Neural cell (in vitro differentiated cells): ENCODE measurements around the gene PPP1R3D. TPM values are rescaled to one million over a fixed set of nuclear protein-coding genes. Genes with fewer than 3 reads are reported as not detected.

ENCODE experiments used
- H2AFZ ChIP-seq: fragments of 200-600, 300-800 bp; sonication (generic), shearing (Covaris generic); 2 replicates; pipeline ENCODE4 v1.6.0; 2014; ENCODE audit warnings: low read depth, mild to moderate bottlenecking, antibody characterized with exemption, low read length, moderate library complexity
- H3F3A ChIP-seq: fragments of 200-600 bp; shearing (Covaris generic); 2 replicates; pipeline ENCODE4 v1.6.1; 2016; ENCODE audit warnings: mild to moderate bottlenecking, moderate library complexity, mixed read lengths, antibody characterized with exemption, low read length; ENCODE audit not compliant: insufficient read depth, poor library complexity, severe bottlenecking
- H3K27ac ChIP-seq: fragments of 200-600, 300-800 bp; sonication (generic), shearing (Covaris generic); 2 replicates; pipeline ENCODE4 v1.5.1; 2014; ENCODE audit warnings: mild to moderate bottlenecking, low read length, moderate library complexity
- H3K27me3 ChIP-seq: fragments of 300-800, 200-600 bp; sonication (generic), shearing (Covaris generic); 2 replicates; pipeline ENCODE4 v1.6.0; 2014; ENCODE audit warnings: mild to moderate bottlenecking, low read depth, low read length, moderate library complexity; ENCODE audit not compliant: insufficient read depth
- H3K36me3 ChIP-seq: fragments of 300-800, 200-600 bp; sonication (generic), shearing (Covaris generic); 2 replicates; pipeline ENCODE4 v1.5.1; 2014; ENCODE audit warnings: mild to moderate bottlenecking, antibody characterized with exemption, low read length, moderate library complexity; ENCODE audit not compliant: insufficient read depth
- H3K4me2 ChIP-seq: fragments of 300-800, 200-600 bp; sonication (generic), shearing (Covaris generic); 2 replicates; pipeline ENCODE4 v1.6.0; 2014; ENCODE audit warnings: mild to moderate bottlenecking, low read length
- H3K4me3 ChIP-seq: fragments of 300-800, 200-600 bp; sonication (generic), shearing (Covaris generic); 2 replicates; pipeline ENCODE4 v1.5.1; 2014; ENCODE audit warnings: mild to moderate bottlenecking, low read length, moderate library complexity
- H3K79me2 ChIP-seq: fragments of 200-600 bp; shearing (Covaris generic); replicated peaks from 2 replicates; pipeline ENCODE4 v1.6.0; 2014; ENCODE audit warnings: mild to moderate bottlenecking, low read length, moderate library complexity; ENCODE audit not compliant: insufficient read depth
- H3K9ac ChIP-seq: fragments of 300-800, 200-600 bp; sonication (generic), shearing (Covaris generic); 2 replicates; pipeline ENCODE4 v1.6.1; 2016; ENCODE audit warnings: mild to moderate bottlenecking, low read length, mixed read lengths
- H3K9me2 ChIP-seq: fragments of 200-600 bp; shearing (Covaris generic); 2 replicates; pipeline ENCODE4 v1.6.1; 2016; ENCODE audit warnings: mild to moderate bottlenecking, low read length, mixed read lengths; ENCODE audit not compliant: insufficient read depth
- H3K9me3 ChIP-seq: fragments of 200-600, 300-800 bp; sonication (generic), shearing (Covaris generic); 2 replicates; pipeline ENCODE4 v1.6.1; 2016; ENCODE audit warnings: mild to moderate bottlenecking, mixed run types, low read length, moderate library complexity, mixed read lengths
- H4K20me1 ChIP-seq: fragments of 200-600 bp; shearing (Covaris generic); 2 replicates; pipeline ENCODE4 v1.6.1; 2016; ENCODE audit warnings: mild to moderate bottlenecking, mixed run types; ENCODE audit not compliant: insufficient read depth
- CTCF ChIP-seq: fragments of 450-650 bp; IDR thresholded peaks from 2 replicates; pipeline ENCODE4 v1.5.1; 2014; ENCODE audit warnings: antibody characterized with exemption, mild to moderate bottlenecking, moderate library complexity; ENCODE audit not compliant: poor library complexity, severe bottlenecking
- EP300 ChIP-seq: fragments of 450-650 bp; conservative IDR thresholded peaks from 2 replicates; pipeline ENCODE4 v1.6.1; 2014; ENCODE audit warnings: antibody characterized with exemption, mild to moderate bottlenecking, moderate library complexity; ENCODE audit not compliant: poor library complexity, severe bottlenecking
- EZH2 ChIP-seq: fragments of 200-600, 300-800 bp; shearing (Covaris generic), sonication (generic); IDR thresholded peaks from 2 replicates; pipeline ENCODE4 v1.6.1; 2014; ENCODE audit warnings: antibody characterized with exemption, low read length, borderline replicate concordance, mild to moderate bottlenecking; ENCODE audit not compliant: insufficient read depth, poor library complexity, severe bottlenecking
- MXI1 ChIP-seq: fragments of 450-650 bp; conservative IDR thresholded peaks from 2 replicates; pipeline ENCODE4 v1.6.1; 2014; ENCODE audit warnings: antibody characterized with exemption, mild to moderate bottlenecking; ENCODE audit not compliant: poor library complexity, severe bottlenecking
- POLR2AphosphoS5 ChIP-seq: IDR thresholded peaks from 2 replicates; pipeline ENCODE4 v1.6.1; 2012
- RAD21 ChIP-seq: fragments of 450-650 bp; conservative IDR thresholded peaks from 2 replicates; pipeline ENCODE4 v1.6.1; 2014; ENCODE audit warnings: antibody characterized with exemption, mild to moderate bottlenecking, moderate library complexity
- SMC3 ChIP-seq: fragments of 450-650 bp; conservative IDR thresholded peaks from 2 replicates; pipeline ENCODE4 v1.6.1; 2014; ENCODE audit warnings: antibody characterized with exemption, mild to moderate bottlenecking, moderate library complexity; ENCODE audit not compliant: poor library complexity
- TAF1 ChIP-seq: IDR thresholded peaks from 2 replicates; pipeline ENCODE4 v1.6.1; 2012; ENCODE audit warnings: low read depth
- polyA plus RNA-seq: library from polyadenylated mRNA; depleted of rRNA; stranded (reverse); fragments of >200 nt; gene quantifications from 2 replicates; pipeline ENCODE4 v1.2.3, GENCODE V29; 2014
- TF ChIP-seq, protein P1 (sequence below): IDR thresholded peaks from 2 replicates; pipeline ENCODE4 v1.6.1; 2012; ENCODE audit warnings: borderline replicate concordance

PPP1R3D gene
- polyA plus RNA-seq, 1 donor from 2014 or later, result 1.6 TPM

DNA sequence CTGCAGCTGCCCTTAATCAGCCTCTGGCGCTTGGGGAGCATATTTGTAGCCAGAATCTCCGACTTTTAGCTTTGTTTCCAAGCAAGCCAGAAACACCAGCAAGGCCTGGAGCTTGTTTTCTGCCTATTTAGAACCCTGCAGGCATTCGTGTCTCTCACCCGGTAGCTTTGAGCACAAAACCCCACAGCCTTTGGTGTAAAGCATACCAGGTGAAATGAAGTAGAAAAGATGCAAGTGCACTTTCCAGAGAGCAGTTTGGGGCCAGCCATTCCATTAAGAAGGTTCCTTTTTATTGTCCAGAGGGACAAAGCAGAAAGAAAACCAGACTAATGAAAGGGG, 820 bp upstream of the PPP1R3D start:
- Histone ChIP-seq H3K27me3 (no peaks in the 10 kb centered on the region), H3K9me3 (no peaks in the 10 kb centered on the region), H3F3A (peaks cover 7% of the 10 kb centered on the region), H3K4me3 (peak overlapping the region; percentile 79), H3K9ac (peak overlapping the region; percentile 81), H3K27ac (peak overlapping the region; percentile 90), H3K36me3 (no peaks in the 10 kb centered on the region), H4K20me1 (no peaks in the 10 kb centered on the region), H3K79me2 (no peaks in the 10 kb centered on the region), H3K9me2 (no peaks in the 10 kb centered on the region), H2AFZ (peak overlapping the region; percentile 70), H3K4me2 (peak overlapping the region; percentile 98)
- TF ChIP-seq, protein P1, sequence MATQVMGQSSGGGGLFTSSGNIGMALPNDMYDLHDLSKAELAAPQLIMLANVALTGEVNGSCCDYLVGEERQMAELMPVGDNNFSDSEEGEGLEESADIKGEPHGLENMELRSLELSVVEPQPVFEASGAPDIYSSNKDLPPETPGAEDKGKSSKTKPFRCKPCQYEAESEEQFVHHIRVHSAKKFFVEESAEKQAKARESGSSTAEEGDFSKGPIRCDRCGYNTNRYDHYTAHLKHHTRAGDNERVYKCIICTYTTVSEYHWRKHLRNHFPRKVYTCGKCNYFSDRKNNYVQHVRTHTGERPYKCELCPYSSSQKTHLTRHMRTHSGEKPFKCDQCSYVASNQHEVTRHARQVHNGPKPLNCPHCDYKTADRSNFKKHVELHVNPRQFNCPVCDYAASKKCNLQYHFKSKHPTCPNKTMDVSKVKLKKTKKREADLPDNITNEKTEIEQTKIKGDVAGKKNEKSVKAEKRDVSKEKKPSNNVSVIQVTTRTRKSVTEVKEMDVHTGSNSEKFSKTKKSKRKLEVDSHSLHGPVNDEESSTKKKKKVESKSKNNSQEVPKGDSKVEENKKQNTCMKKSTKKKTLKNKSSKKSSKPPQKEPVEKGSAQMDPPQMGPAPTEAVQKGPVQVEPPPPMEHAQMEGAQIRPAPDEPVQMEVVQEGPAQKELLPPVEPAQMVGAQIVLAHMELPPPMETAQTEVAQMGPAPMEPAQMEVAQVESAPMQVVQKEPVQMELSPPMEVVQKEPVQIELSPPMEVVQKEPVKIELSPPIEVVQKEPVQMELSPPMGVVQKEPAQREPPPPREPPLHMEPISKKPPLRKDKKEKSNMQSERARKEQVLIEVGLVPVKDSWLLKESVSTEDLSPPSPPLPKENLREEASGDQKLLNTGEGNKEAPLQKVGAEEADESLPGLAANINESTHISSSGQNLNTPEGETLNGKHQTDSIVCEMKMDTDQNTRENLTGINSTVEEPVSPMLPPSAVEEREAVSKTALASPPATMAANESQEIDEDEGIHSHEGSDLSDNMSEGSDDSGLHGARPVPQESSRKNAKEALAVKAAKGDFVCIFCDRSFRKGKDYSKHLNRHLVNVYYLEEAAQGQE, result peak; percentile 3
- no peak for TF ChIP-seq MXI1

- H3K27ac ChIP-seq, result peak overlapping the region; percentile 90
- H3K9me2 ChIP-seq, result no peaks in the 10 kb centered on the region
- H3K4me3 ChIP-seq, result peak overlapping the region; percentile 79
- no peaks in the 10 kb centered on the region for H3K9me3 ChIP-seq
- H3K27me3 ChIP-seq, result no peaks in the 10 kb centered on the region
- peak overlapping the region; percentile 15 for H3K4me2 ChIP-seq
- TF ChIP-seq CTCF (no peak), EP300 (no peak), POLR2AphosphoS5 (no peak), RAD21 (no peak), SMC3 (no peak), TAF1 (no peak), EZH2 (no peak), MXI1 (no peak)
- TF ChIP-seq, protein P1, result no peak
- peaks cover 7% of the 10 kb centered on the region for H3F3A ChIP-seq
- H2AFZ ChIP-seq, result peak overlapping the region; percentile 28
- H3K79me2 ChIP-seq, result no peaks in the 10 kb centered on the region
- H3K9ac ChIP-seq, result peak overlapping the region; percentile 81
- no peaks in the 10 kb centered on the region for H4K20me1 ChIP-seq
- H3K36me3 ChIP-seq, result no peaks in the 10 kb centered on the region
These were observed 301 bp downstream of the PPP1R3D start for GRCh38 chr20:59939879-59940128.
